Neural cell (in vitro differentiated cells): ENCODE data around the gene CEP20.

ENCODE experiments used
- EP300 ChIP-seq: fragments of 450-650 bp; conservative IDR thresholded peaks from 2 replicates; pipeline ENCODE4 v1.6.1; 2014; ENCODE audit warnings: antibody characterized with exemption, mild to moderate bottlenecking, moderate library complexity; ENCODE audit not compliant: poor library complexity, severe bottlenecking
- MXI1 ChIP-seq: fragments of 450-650 bp; conservative IDR thresholded peaks from 2 replicates; pipeline ENCODE4 v1.6.1; 2014; ENCODE audit warnings: antibody characterized with exemption, mild to moderate bottlenecking; ENCODE audit not compliant: poor library complexity, severe bottlenecking
- TAF1 ChIP-seq: IDR thresholded peaks from 2 replicates; pipeline ENCODE4 v1.6.1; 2012; ENCODE audit warnings: low read depth
- TF ChIP-seq, protein P1 (sequence below): IDR thresholded peaks from 2 replicates; pipeline ENCODE4 v1.6.1; 2012; ENCODE audit warnings: borderline replicate concordance
- TF ChIP-seq, protein P2 (sequence below): fragments of 450-650 bp; IDR thresholded peaks from 2 replicates; pipeline ENCODE4 v1.5.1; 2014; ENCODE audit warnings: antibody characterized with exemption, mild to moderate bottlenecking, moderate library complexity; ENCODE audit not compliant: poor library complexity, severe bottlenecking

DNA sequence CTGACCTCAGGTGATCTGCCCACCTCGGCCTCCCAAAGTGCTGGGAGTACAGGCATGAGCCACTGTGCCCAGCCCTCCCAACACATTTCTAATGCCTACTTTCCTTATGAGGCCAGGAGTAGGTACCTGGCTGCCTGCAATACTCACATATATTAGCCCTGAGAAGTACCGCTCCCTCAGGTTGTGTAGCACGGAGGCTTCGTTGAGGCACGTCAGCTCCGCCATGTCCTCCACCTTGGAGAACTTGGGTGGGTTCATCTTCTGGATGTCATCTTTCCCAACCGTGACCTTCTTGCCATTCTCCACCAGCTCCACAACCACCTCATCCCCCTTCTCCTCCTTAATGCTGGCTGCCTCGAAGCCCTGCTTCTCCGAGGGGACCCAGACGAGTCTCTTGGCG is 50.6 kb downstream of the CEP20 start:
- TF ChIP-seq, protein P1, sequence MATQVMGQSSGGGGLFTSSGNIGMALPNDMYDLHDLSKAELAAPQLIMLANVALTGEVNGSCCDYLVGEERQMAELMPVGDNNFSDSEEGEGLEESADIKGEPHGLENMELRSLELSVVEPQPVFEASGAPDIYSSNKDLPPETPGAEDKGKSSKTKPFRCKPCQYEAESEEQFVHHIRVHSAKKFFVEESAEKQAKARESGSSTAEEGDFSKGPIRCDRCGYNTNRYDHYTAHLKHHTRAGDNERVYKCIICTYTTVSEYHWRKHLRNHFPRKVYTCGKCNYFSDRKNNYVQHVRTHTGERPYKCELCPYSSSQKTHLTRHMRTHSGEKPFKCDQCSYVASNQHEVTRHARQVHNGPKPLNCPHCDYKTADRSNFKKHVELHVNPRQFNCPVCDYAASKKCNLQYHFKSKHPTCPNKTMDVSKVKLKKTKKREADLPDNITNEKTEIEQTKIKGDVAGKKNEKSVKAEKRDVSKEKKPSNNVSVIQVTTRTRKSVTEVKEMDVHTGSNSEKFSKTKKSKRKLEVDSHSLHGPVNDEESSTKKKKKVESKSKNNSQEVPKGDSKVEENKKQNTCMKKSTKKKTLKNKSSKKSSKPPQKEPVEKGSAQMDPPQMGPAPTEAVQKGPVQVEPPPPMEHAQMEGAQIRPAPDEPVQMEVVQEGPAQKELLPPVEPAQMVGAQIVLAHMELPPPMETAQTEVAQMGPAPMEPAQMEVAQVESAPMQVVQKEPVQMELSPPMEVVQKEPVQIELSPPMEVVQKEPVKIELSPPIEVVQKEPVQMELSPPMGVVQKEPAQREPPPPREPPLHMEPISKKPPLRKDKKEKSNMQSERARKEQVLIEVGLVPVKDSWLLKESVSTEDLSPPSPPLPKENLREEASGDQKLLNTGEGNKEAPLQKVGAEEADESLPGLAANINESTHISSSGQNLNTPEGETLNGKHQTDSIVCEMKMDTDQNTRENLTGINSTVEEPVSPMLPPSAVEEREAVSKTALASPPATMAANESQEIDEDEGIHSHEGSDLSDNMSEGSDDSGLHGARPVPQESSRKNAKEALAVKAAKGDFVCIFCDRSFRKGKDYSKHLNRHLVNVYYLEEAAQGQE: no peak
- TF ChIP-seq, protein P2, sequence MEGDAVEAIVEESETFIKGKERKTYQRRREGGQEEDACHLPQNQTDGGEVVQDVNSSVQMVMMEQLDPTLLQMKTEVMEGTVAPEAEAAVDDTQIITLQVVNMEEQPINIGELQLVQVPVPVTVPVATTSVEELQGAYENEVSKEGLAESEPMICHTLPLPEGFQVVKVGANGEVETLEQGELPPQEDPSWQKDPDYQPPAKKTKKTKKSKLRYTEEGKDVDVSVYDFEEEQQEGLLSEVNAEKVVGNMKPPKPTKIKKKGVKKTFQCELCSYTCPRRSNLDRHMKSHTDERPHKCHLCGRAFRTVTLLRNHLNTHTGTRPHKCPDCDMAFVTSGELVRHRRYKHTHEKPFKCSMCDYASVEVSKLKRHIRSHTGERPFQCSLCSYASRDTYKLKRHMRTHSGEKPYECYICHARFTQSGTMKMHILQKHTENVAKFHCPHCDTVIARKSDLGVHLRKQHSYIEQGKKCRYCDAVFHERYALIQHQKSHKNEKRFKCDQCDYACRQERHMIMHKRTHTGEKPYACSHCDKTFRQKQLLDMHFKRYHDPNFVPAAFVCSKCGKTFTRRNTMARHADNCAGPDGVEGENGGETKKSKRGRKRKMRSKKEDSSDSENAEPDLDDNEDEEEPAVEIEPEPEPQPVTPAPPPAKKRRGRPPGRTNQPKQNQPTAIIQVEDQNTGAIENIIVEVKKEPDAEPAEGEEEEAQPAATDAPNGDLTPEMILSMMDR: no peak
- TF ChIP-seq EP300 (no peak), TAF1 (no peak), MXI1 (no peak)
